PC-3 (cell line): Measurements from ENCODE around the gene RFX4. TPM values are rescaled to one million over a fixed set of nuclear protein-coding genes. Genes with fewer than 3 reads are reported as not detected.

Source experiments
- ATAC-seq: fragments of 200-7000 bp; cut with Tn5 transposase; 2 replicates; pipeline ENCODE4 v1.9.1; 2020; ENCODE audit warnings: mild to moderate bottlenecking, moderate library complexity
- BruUV-seq: library from RNA; stranded (reverse); fragments of 400-500 nt; replicated peaks from 2 replicates; lab custom pipeline; 2021; lab: Mats Ljungman, UMichigan
- CTCF ChIA-PET: fragments of 300-600 bp; sonication (Branson Sonifier 250); formaldehyde crosslinking; loops from one replicate; lab custom pipeline; 2022; ENCODE audit warnings: antibody characterized with exemption; lab: Charles Lee
- POLR2A ChIA-PET: fragments of 300-600 bp; sonication (Branson Sonifier 250); formaldehyde crosslinking; loops from one replicate; lab custom pipeline; 2022; ENCODE audit warnings: antibody characterized with exemption; ENCODE audit not compliant: unreplicated experiment; lab: Charles Lee
- DNase-seq: peaks from one replicate; pipeline ENCODE4 v3.0.0-alpha.2; 2015
- H2AFZ ChIP-seq: fragments of 300-600 bp; sonication (generic); 2 replicates; pipeline ENCODE4 v1.6.0; 2016; ENCODE audit warnings: antibody characterized with exemption, low read length
- H3F3A ChIP-seq: fragments of 300-600 bp; sonication (generic); one replicate; pipeline ENCODE4 v1.6.0; 2017; ENCODE audit warnings: antibody characterized with exemption, low read length, control low read depth, mild to moderate bottlenecking; ENCODE audit not compliant: unreplicated experiment
- H3K27ac ChIP-seq: fragments of 300-600 bp; sonication (generic); 2 replicates; pipeline ENCODE4 v1.5.1; 2016; ENCODE audit warnings: mild to moderate bottlenecking, low read length
- H3K27me3 ChIP-seq: fragments of 300-600 bp; sonication (generic); 2 replicates; pipeline ENCODE4 v1.6.1; 2016; ENCODE audit warnings: low read length, mixed read lengths
- H3K36me3 ChIP-seq: fragments of 300-600 bp; sonication (generic); 2 replicates; pipeline ENCODE4 v1.6.1; 2016; ENCODE audit warnings: low read depth, mixed run types, low read length, mixed read lengths
- H3K4me1 ChIP-seq: fragments of 300-600 bp; sonication (generic); 2 replicates; pipeline ENCODE4 v1.5.1; 2016; ENCODE audit warnings: low read length; ENCODE audit not compliant: insufficient read depth
- H3K4me2 ChIP-seq: fragments of 300-600 bp; sonication (generic); 2 replicates; pipeline ENCODE4 v1.6.0; 2016; ENCODE audit warnings: low read length
- H3K4me3 ChIP-seq: fragments of 300-600 bp; sonication (generic); 2 replicates; pipeline ENCODE4 v1.5.1; 2016; ENCODE audit warnings: mild to moderate bottlenecking, low read length, mixed read lengths
- H3K79me2 ChIP-seq: fragments of 300-600 bp; sonication (generic); 2 replicates; pipeline ENCODE4 v1.6.1; 2017; ENCODE audit warnings: low read length, mixed read lengths
- H3K9ac ChIP-seq: fragments of 300-600 bp; sonication (generic); 2 replicates; pipeline ENCODE4 v1.6.0; 2016; ENCODE audit warnings: mild to moderate bottlenecking, low read length
- H3K9me2 ChIP-seq: fragments of 300-600 bp; sonication (generic); replicated peaks from 2 replicates; pipeline ENCODE4 v1.6.1; 2016; ENCODE audit warnings: mixed run types, low read length, mixed read lengths
- H3K9me3 ChIP-seq: fragments of 300-600 bp; sonication (generic); 2 replicates; pipeline ENCODE4 v1.6.1; 2016; ENCODE audit warnings: low read length, mixed read lengths
- H4K20me1 ChIP-seq: fragments of 300-600 bp; sonication (generic); 2 replicates; pipeline ENCODE4 v1.6.1; 2016; ENCODE audit warnings: low read length, mixed read lengths
- EZH2 ChIP-seq: fragments of 300-600 bp; sonication (generic); IDR thresholded peaks from one replicate; pipeline ENCODE4 v1.6.1; 2017; ENCODE audit warnings: antibody characterized with exemption, mild to moderate bottlenecking, low read length; ENCODE audit not compliant: unreplicated experiment
- EZH2phosphoT487 ChIP-seq: fragments of 300-600 bp; sonication (generic); IDR thresholded peaks from 2 replicates; pipeline ENCODE4 v1.6.1; 2018; ENCODE audit warnings: mild to moderate bottlenecking, antibody characterized with exemption, low read length, borderline replicate concordance
- intact Hi-C: fragments of 100-400 bp; cut with micrococcal nuclease; formaldehyde crosslinking; loops from 2 replicates; pipeline ENCODE4 v1.9.0; 2023
- total RNA-seq: library from RNA; depleted of rRNA; stranded (reverse); fragments of >200 nt; gene quantifications from 2 replicates; pipeline ENCODE4 v1.2.3, GENCODE V29; 2014
- TF ChIP-seq, protein P1 (sequence below): fragments of 300-600 bp; sonication (generic); conservative IDR thresholded peaks from 2 replicates; pipeline ENCODE4 v1.5.1; 2017; ENCODE audit warnings: antibody characterized with exemption, low read depth, mild to moderate bottlenecking, low read length

The RFX4 gene
- total RNA-seq, 1 experiment from 2014 or later = not detected

DNA sequence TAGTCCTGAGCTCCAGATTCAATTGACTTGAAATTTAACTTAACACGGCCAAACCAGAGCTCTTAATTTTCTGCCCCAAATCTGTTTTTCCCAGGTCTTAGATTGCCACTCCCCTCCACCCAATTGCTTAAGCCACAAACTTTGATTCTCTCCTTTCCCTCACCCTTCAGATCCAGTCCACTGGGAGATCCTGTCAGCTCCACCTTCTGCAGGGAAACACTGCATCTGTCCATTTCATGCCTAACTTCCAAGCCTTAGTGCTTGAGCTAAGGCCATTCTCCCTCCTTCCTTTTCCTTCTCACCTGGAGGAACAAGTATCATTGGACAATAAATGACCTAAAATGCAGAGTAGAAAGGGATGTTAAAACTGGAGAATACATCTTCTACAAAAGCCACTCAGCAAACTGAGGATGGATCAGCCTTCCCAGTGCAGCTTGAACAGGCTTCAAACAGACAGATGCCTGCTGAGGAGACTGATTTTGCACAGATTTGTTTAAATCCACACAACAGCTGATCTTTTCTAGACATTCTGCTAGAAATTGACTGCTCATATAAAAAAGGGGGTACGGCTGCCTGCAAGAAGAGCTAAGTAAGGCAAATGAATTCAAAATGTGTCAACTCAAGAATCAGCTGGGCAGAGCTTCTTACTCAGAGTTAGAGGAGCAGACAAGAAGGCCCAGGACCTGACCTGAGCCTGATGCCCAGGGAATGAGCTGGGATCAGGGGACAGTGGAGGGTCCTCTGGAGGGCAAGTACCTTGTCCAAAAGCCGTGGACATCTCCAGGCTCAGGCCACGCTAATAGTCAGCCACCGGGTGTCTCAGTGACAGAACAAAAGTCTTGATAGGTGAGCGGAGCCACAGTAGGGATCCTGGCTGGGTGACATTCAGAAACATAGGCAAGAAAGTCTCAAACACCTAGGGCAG is 110.4 kb downstream of the RFX4 start:
- TF ChIP-seq, protein P1, sequence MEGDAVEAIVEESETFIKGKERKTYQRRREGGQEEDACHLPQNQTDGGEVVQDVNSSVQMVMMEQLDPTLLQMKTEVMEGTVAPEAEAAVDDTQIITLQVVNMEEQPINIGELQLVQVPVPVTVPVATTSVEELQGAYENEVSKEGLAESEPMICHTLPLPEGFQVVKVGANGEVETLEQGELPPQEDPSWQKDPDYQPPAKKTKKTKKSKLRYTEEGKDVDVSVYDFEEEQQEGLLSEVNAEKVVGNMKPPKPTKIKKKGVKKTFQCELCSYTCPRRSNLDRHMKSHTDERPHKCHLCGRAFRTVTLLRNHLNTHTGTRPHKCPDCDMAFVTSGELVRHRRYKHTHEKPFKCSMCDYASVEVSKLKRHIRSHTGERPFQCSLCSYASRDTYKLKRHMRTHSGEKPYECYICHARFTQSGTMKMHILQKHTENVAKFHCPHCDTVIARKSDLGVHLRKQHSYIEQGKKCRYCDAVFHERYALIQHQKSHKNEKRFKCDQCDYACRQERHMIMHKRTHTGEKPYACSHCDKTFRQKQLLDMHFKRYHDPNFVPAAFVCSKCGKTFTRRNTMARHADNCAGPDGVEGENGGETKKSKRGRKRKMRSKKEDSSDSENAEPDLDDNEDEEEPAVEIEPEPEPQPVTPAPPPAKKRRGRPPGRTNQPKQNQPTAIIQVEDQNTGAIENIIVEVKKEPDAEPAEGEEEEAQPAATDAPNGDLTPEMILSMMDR = no peak
- no peak for TF ChIP-seq EZH2phosphoT487
- no peak for TF ChIP-seq EZH2
- H3K9me2 ChIP-seq = no peaks in the 10 kb centered on the region
- no peaks in the 10 kb centered on the region for H3K79me2 ChIP-seq
- CTCF ChIA-PET = no interaction called here
- no peaks in the 10 kb centered on the region for H3F3A ChIP-seq
- H3K4me1 ChIP-seq = no peaks in the 10 kb centered on the region
- no peak overlapping the region for H3K27ac ChIP-seq
- no peak for ATAC-seq
- no peaks in the 10 kb centered on the region for H3K36me3 ChIP-seq
- H3K9me3 ChIP-seq = no peaks in the 10 kb centered on the region
- H2AFZ ChIP-seq = no peak overlapping the region
- intact Hi-C loops = no loop called here
- no peak for DNase-seq
- H3K4me2 ChIP-seq = no peak overlapping the region
- POLR2A ChIA-PET = interaction anchor here (0.6 kb wide), 1 partner anchor 64 kb away, joined by 6 read pairs; no protein-coding TSS in a partner anchor
- no peaks in the 10 kb centered on the region for H4K20me1 ChIP-seq
- H3K4me3 ChIP-seq = no peak overlapping the region
- H3K9ac ChIP-seq = no peak overlapping the region
- H3K27me3 ChIP-seq = peaks cover 74% of the 10 kb centered on the region
- BruUV-seq = no TSS peak

DNA sequence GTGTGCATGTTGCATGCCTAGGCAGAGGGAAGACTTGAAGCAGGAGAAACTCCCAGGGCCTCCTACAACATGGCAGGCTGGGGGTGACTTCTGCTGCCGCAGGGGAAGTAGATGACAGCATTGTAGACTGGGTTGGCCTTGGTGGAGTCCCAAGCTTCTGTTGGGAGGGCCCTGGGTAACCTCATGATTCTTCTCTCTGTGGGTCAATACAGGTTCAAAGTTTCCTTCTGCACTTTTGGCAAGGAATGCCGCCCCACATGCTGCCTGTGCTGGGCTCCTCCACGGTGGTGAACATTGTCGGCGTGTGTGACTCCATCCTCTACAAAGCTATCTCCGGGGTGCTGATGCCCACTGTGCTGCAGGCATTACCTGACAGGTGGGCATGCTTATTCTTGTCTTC is 113.3 kb downstream of the RFX4 start:
- Histone ChIP-seq H3K36me3 (no peaks in the 10 kb centered on the region), H3K27ac (no peak overlapping the region), H3K4me3 (no peak overlapping the region), H2AFZ (no peak overlapping the region), H4K20me1 (no peaks in the 10 kb centered on the region), H3K4me2 (no peak overlapping the region), H3K9ac (no peak overlapping the region), H3K27me3 (peaks cover 63% of the 10 kb centered on the region), H3K79me2 (no peaks in the 10 kb centered on the region), H3K9me3 (no peaks in the 10 kb centered on the region), H3K9me2 (no peaks in the 10 kb centered on the region), H3K4me1 (no peaks in the 10 kb centered on the region), H3F3A (no peaks in the 10 kb centered on the region)
- no peak for DNase-seq
- ChIA-PET CTCF (no interaction called here), POLR2A (no interaction called here)
- ATAC-seq = no peak
- TF ChIP-seq EZH2 (no peak), EZH2phosphoT487 (no peak)
- TF ChIP-seq, protein P1 = no peak
- intact Hi-C loops = no loop called here
- BruUV-seq = no TSS peak
